DOHH2 (cell line): ENCODE data around the gene LRP2BP.

Experiments used
- H3F3A ChIP-seq: fragments of 200-600 bp; sonication (generic), shearing (Covaris generic); 2 replicates; pipeline ENCODE4 v1.6.0; 2016; ENCODE audit warnings: antibody characterized with exemption, mild to moderate bottlenecking; ENCODE audit not compliant: control insufficient read depth, insufficient read depth
- H3K27ac ChIP-seq: fragments of 200-600 bp; sonication (generic); 2 replicates; pipeline ENCODE4 v1.5.1; 2014; ENCODE audit warnings: low read depth, mild to moderate bottlenecking, low read length, moderate library complexity
- H3K27me3 ChIP-seq: fragments of 200-600 bp; sonication (generic); 2 replicates; pipeline ENCODE4 v1.6.1; 2014; ENCODE audit warnings: mild to moderate bottlenecking, low read length, mixed read lengths; ENCODE audit not compliant: control insufficient read depth
- H3K36me3 ChIP-seq: fragments of 200-600 bp; sonication (generic); 2 replicates; pipeline ENCODE4 v1.6.1; 2014; ENCODE audit warnings: mild to moderate bottlenecking, low read length, moderate library complexity, mixed read lengths; ENCODE audit not compliant: control insufficient read depth
- H3K4me1 ChIP-seq: fragments of 200-600 bp; sonication (generic); 2 replicates; pipeline ENCODE4 v1.6.1; 2014; ENCODE audit warnings: mild to moderate bottlenecking, low read length, mixed read lengths; ENCODE audit not compliant: control insufficient read depth
- H3K4me2 ChIP-seq: fragments of 200-600 bp; sonication (generic); 2 replicates; pipeline ENCODE4 v1.6.0; 2014; ENCODE audit warnings: mild to moderate bottlenecking, low read length, moderate library complexity
- H3K4me3 ChIP-seq: fragments of 200-600 bp; sonication (generic); 2 replicates; pipeline ENCODE4 v1.5.1; 2014; ENCODE audit warnings: mild to moderate bottlenecking, low read length, mixed read lengths
- H3K79me2 ChIP-seq: fragments of 200-600 bp; sonication (generic); 2 replicates; pipeline ENCODE4 v1.6.1; 2014; ENCODE audit warnings: mild to moderate bottlenecking, low read length, mixed read lengths; ENCODE audit not compliant: control insufficient read depth
- H3K9me2 ChIP-seq: fragments of 200-600 bp; sonication (generic); replicated peaks from 2 replicates; pipeline ENCODE4 v1.6.1; 2014; ENCODE audit warnings: mild to moderate bottlenecking, low read length, mixed read lengths; ENCODE audit not compliant: control insufficient read depth
- H3K9me3 ChIP-seq: fragments of 200-600 bp; sonication (generic); 2 replicates; pipeline ENCODE4 v1.6.1; 2014; ENCODE audit warnings: antibody characterized with exemption, low read length, mixed read lengths; ENCODE audit not compliant: control insufficient read depth, insufficient read depth
- H4K20me1 ChIP-seq: fragments of 200-600 bp; sonication (generic); 2 replicates; pipeline ENCODE4 v1.6.0; 2014; ENCODE audit warnings: low read depth, mild to moderate bottlenecking, antibody characterized with exemption, low read length, moderate library complexity; ENCODE audit not compliant: control insufficient read depth, insufficient read depth
- CTCF ChIP-seq: fragments of 200-600 bp; sonication (generic); IDR thresholded peaks from one replicate; pipeline ENCODE4 v1.5.1; 2014; ENCODE audit warnings: antibody characterized with exemption, mild to moderate bottlenecking, low read depth, low read length; ENCODE audit not compliant: poor library complexity, severe bottlenecking
- EZH2phosphoT487 ChIP-seq: fragments of 200-600 bp; sonication (generic); IDR thresholded peaks from 2 replicates; pipeline ENCODE4 v1.6.1; 2017; ENCODE audit warnings: borderline replicate concordance, mild to moderate bottlenecking, antibody characterized with exemption, low read length, moderate library complexity, mixed read lengths

The LRP2BP gene

GRCh38 chr4:185384930-185385331 lies 10.8 kb downstream of the LRP2BP start:
- Histone ChIP-seq H3K27me3 (no peaks in the 10 kb centered on the region), H3K36me3 (no peaks in the 10 kb centered on the region), H3K4me2 (no peak overlapping the region), H3K9me2 (no peaks in the 10 kb centered on the region), H3K27ac (no peak overlapping the region), H3F3A (0 out of 2 replicates have a peak, but pooled peaks cover 2% of the 10 kb centered on the region), H3K4me3 (no peak overlapping the region), H3K79me2 (no peaks in the 10 kb centered on the region), H3K4me1 (no peaks in the 10 kb centered on the region), H3K9me3 (no peaks in the 10 kb centered on the region), H4K20me1 (no peaks in the 10 kb centered on the region)
- no peak for TF ChIP-seq CTCF
- no peak for TF ChIP-seq EZH2phosphoT487

DNA sequence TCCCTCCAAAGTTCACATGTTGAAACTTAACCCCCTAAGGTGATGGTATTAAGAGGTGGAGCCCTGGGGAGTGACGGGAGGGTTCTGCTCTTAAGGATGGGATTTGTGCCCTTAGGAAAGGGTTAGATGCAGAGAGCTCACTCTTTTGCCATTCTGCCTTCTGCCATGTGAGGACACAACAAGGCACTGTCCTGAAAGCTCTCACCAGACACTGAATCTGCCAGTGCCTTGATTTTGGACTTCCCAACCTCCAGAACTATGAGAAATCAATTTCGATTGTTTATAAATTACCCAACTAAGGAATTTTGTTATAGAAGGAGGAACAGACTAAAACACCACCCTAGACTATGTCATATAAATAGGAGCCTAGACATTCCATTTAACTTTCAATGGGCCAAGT lies 11.7 kb downstream of the LRP2BP start:
- Histone ChIP-seq H3K27me3 (no peaks in the 10 kb centered on the region), H3K4me3 (no peak overlapping the region), H3K27ac (no peak overlapping the region), H4K20me1 (no peaks in the 10 kb centered on the region), H3K79me2 (no peaks in the 10 kb centered on the region), H3K4me2 (no peak overlapping the region), H3F3A (0 out of 2 replicates have a peak, but pooled peaks cover 2% of the 10 kb centered on the region), H3K4me1 (no peaks in the 10 kb centered on the region), H3K9me3 (no peaks in the 10 kb centered on the region), H3K36me3 (no peaks in the 10 kb centered on the region), H3K9me2 (no peaks in the 10 kb centered on the region)
- TF ChIP-seq EZH2phosphoT487, result no peak
- no peak for TF ChIP-seq CTCF

DNA sequence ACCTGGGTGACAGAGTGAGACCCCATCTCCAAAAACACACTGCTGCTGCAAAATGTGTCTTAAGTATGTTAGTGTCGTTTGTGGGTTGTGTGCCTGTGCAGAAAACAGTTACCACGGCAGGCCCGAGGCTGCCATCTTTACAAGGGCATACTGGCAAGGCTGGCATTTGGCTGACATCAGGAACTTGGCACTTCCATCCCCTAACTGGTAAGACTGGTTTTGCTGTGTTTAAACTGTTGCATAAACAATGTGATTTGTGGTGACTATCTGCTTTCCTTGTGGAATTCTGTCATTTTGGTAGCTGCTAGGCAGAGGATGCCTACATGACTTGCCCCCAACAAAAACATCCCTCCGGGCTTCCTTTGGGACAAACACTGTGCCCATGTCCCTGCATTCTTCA lies 12.3 kb downstream of the LRP2BP start:
- H3K9me3 ChIP-seq, result no peaks in the 10 kb centered on the region
- no peaks in the 10 kb centered on the region for H4K20me1 ChIP-seq
- H3K9me2 ChIP-seq, result no peaks in the 10 kb centered on the region
- no peaks in the 10 kb centered on the region for H3K27me3 ChIP-seq
- H3F3A ChIP-seq, result 0 out of 2 replicates have a peak, but pooled peaks cover 2% of the 10 kb centered on the region
- H3K4me3 ChIP-seq, result no peak overlapping the region
- no peaks in the 10 kb centered on the region for H3K36me3 ChIP-seq
- no peak overlapping the region for H3K27ac ChIP-seq
- TF ChIP-seq CTCF (no peak), EZH2phosphoT487 (no peak)
- no peaks in the 10 kb centered on the region for H3K79me2 ChIP-seq
- no peak overlapping the region for H3K4me2 ChIP-seq
- H3K4me1 ChIP-seq, result no peaks in the 10 kb centered on the region
